Tibial nerve (tissue), 4 donors: ENCODE results near the gene HOXB13. TPM values are rescaled to one million over a fixed set of nuclear protein-coding genes. Genes with fewer than 3 reads are reported as not detected.

Experiments used
- DNase-seq, 2 donors: peaks; one replicate each; pipeline ENCODE4 v3.0.0-alpha.2; 2019; ENCODE audit warnings: low spot score in 2 of 2
- H3K27ac ChIP-seq, 4 donors: fragments of 200-600 bp; sonication (generic) in 3 of 4; one replicate each; pipeline ENCODE4 v1.5.1; 2017 to 2019; ENCODE audit warnings: mild to moderate bottlenecking in 1 of 4
- H3K27me3 ChIP-seq, 2 donors: fragments of 200-600 bp; sonication (generic) in 1 of 2; one replicate each; pipeline versions ENCODE4 v1.5.1 to v1.6.0; 2017 to 2019
- H3K36me3 ChIP-seq, 3 donors: fragments of 200-600 bp; sonication (generic); one replicate each; pipeline ENCODE4 v1.5.1; 2018 to 2019
- H3K4me1 ChIP-seq, 4 donors: fragments of 200-600 bp; sonication (generic) in 3 of 4; one replicate each; pipeline ENCODE4 v1.5.1; 2017 to 2019
- H3K4me3 ChIP-seq, 4 donors: fragments of 200-600 bp; sonication (generic) in 3 of 4; one replicate each; pipeline ENCODE4 v1.5.1; 2017 to 2019; ENCODE audit warnings: mild to moderate bottlenecking in 1 of 4, moderate library complexity in 1 of 4
- H3K9me3 ChIP-seq, 4 donors: fragments of 200-600 bp; sonication (generic) in 3 of 4; one replicate each; pipeline ENCODE4 v1.5.1; 2017 to 2019
- EP300 ChIP-seq, 2 donors: sonication (generic); formaldehyde crosslinking; IDR thresholded peaks; one replicate each; pipeline ENCODE4 v1.6.1; 2017; ENCODE audit warnings: antibody characterized with exemption in 2 of 2, mild to moderate bottlenecking in 1 of 2
- POLR2A ChIP-seq, 2 donors: fragments of 450-650 bp; IDR thresholded peaks; one replicate each; pipeline ENCODE4 v1.6.1; 2017; ENCODE audit warnings: antibody characterized with exemption in 2 of 2, mild to moderate bottlenecking in 2 of 2, moderate library complexity in 2 of 2
- WGBS, 2 donors: methylation state at CpG; one replicate each; pipeline ENCODE4 v1.1.5; 2018; 5-methylcytosine and 5-hydroxymethylcytosine counted together
- total RNA-seq, 4 donors: library from RNA; depleted of rRNA; stranded (reverse); fragments of >200 nt; gene quantifications; one replicate each; pipeline ENCODE4 v1.1.0, GENCODE V29; 2016
- TF ChIP-seq, protein P1 (sequence below), 5 experiments: fragments of 200-600 bp in 3 of 5; fragments of 450-650 bp in 2 of 5; sonication (generic) in 3 of 5; IDR thresholded peaks; one replicate each; pipeline ENCODE4 v1.5.1; 2016 to 2019; ENCODE audit warnings: antibody characterized with exemption in 5 of 5, mild to moderate bottlenecking in 3 of 5, moderate library complexity in 2 of 5

The HOXB13 gene
- total RNA-seq, 4 donors from 2014 or later: not detected

DNA sequence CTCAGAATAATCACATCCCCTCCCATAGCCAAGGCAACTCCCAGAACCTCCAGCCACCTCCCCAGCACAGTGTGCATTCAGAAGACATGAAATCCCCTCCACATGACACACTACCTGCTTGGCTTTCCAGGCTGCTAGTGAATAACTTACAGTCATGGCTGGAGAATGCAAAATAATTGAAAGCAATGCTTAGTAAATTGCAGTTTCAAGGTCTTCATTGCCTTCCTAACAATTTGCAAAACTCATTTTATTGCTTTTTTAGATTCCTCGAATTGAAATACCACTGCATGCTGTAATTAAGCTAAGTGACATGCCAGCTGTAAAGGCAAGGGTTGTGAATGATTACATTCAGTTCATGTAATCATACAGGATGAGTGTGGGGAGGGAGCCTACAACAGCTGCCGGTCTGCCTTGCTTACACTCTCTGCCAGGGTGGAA, 29.0 kb upstream of the HOXB13 start:
- Histone ChIP-seq H3K9me3 (no peaks in the 10 kb centered on the region), H3K36me3 (no peaks in the 10 kb centered on the region), H3K4me1 (peaks cover 0 to 28% (median 4%) of the 10 kb centered on the region in 4 donors), H3K27ac (no peak overlapping the region), H3K4me3 (no peak overlapping the region), H3K27me3 (peaks cover 0 to 97% of the 10 kb centered on the region in 2 donors)
- WGBS, 2 donors: 30 to 33% methylated on average over 2 of the region's 2 CpGs
- DNase-seq: no peak
- TF ChIP-seq, protein P1, sequence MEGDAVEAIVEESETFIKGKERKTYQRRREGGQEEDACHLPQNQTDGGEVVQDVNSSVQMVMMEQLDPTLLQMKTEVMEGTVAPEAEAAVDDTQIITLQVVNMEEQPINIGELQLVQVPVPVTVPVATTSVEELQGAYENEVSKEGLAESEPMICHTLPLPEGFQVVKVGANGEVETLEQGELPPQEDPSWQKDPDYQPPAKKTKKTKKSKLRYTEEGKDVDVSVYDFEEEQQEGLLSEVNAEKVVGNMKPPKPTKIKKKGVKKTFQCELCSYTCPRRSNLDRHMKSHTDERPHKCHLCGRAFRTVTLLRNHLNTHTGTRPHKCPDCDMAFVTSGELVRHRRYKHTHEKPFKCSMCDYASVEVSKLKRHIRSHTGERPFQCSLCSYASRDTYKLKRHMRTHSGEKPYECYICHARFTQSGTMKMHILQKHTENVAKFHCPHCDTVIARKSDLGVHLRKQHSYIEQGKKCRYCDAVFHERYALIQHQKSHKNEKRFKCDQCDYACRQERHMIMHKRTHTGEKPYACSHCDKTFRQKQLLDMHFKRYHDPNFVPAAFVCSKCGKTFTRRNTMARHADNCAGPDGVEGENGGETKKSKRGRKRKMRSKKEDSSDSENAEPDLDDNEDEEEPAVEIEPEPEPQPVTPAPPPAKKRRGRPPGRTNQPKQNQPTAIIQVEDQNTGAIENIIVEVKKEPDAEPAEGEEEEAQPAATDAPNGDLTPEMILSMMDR (IDR thresholded peaks at IDR 0.05): no peak
- TF ChIP-seq POLR2A (IDR thresholded peaks at IDR 0.05): no peak
- no peak for TF ChIP-seq EP300 (IDR thresholded peaks at IDR 0.05)

DNA sequence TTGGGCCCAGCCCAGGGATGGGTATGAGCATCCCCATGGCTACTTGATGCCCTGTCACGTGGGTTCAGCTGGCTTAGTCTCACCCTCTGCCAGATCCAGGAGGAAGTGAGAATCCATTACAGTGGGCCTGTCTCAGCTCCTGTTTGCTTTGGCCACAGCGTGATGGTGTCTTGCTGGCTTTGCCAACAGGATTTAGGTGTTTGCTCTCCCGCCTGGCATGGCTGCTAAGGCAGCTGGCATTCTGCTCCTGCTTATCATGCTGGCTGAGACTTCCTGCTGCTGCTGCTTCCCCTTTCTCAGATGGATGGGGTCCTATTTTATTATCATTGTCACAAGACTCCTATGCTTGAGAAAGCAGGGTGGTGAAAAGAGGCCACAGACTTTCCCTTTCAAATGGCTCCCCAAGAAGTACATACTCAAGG, 28.3 kb upstream of the HOXB13 start:
- peaks cover 0 to 29% (median 4%) of the 10 kb centered on the region in 4 donors for H3K4me1 ChIP-seq
- H3K4me3 ChIP-seq: no peak overlapping the region
- TF ChIP-seq, protein P1 (IDR thresholded peaks at IDR 0.05): no peak
- TF ChIP-seq POLR2A (IDR thresholded peaks at IDR 0.05): no peak
- no peak for DNase-seq
- WGBS, 2 donors: 40 to 74% methylated on average over 3 of the region's 3 CpGs
- no peak overlapping the region for H3K27ac ChIP-seq
- peaks cover 2 to 98% of the 10 kb centered on the region in 2 donors for H3K27me3 ChIP-seq
- no peaks in the 10 kb centered on the region for H3K36me3 ChIP-seq
- no peaks in the 10 kb centered on the region for H3K9me3 ChIP-seq

- Histone ChIP-seq H3K9me3 (no peaks in the 10 kb centered on the region), H3K27ac (no peak overlapping the region), H3K36me3 (no peaks in the 10 kb centered on the region), H3K4me3 (no peak overlapping the region), H3K27me3 (peaks cover 2 to 100% of the 10 kb centered on the region in 2 donors), H3K4me1 (peaks cover 0 to 29% (median 4%) of the 10 kb centered on the region in 4 donors)
- DNase-seq: no peak
- 17 to 18% methylated on average over 8 of the region's 8 CpGs for WGBS, 2 donors
- TF ChIP-seq EP300 (IDR thresholded peaks at IDR 0.05) (no peak), POLR2A (IDR thresholded peaks at IDR 0.05) (no peak)
- TF ChIP-seq, protein P1 (IDR thresholded peaks at IDR 0.05): no peak
These were observed 26.8 kb upstream of the HOXB13 start for GRCh38 chr17:48755356-48755755.

GRCh38 chr17:48754500-48755261, 26.1 kb upstream of the HOXB13 start:
- no peak for DNase-seq
- no peak overlapping the region for H3K27ac ChIP-seq
- TF ChIP-seq, protein P1 (IDR thresholded peaks at IDR 0.05): no peak
- no peak for TF ChIP-seq EP300 (IDR thresholded peaks at IDR 0.05)
- TF ChIP-seq POLR2A (IDR thresholded peaks at IDR 0.05): no peak
- H3K4me3 ChIP-seq: no peak overlapping the region
- peaks cover 2 to 100% of the 10 kb centered on the region in 2 donors for H3K27me3 ChIP-seq
- no peaks in the 10 kb centered on the region for H3K9me3 ChIP-seq
- peaks cover 0 to 29% (median 4%) of the 10 kb centered on the region in 4 donors for H3K4me1 ChIP-seq
- H3K36me3 ChIP-seq: no peaks in the 10 kb centered on the region
- 4 to 6% methylated on average over 41 to 52 of the region's 52 CpGs for WGBS, 2 donors

GRCh38 chr17:48753794-48754499, 25.4 kb upstream of the HOXB13 start:
- H3K27ac ChIP-seq: no peak overlapping the region
- 8 to 10% methylated on average over 20 to 22 of the region's 22 CpGs for WGBS, 2 donors
- H3K9me3 ChIP-seq: no peaks in the 10 kb centered on the region
- TF ChIP-seq EP300 (IDR thresholded peaks at IDR 0.05): no peak
- no peak for TF ChIP-seq POLR2A (IDR thresholded peaks at IDR 0.05)
- TF ChIP-seq, protein P1 (IDR thresholded peaks at IDR 0.05): no peak
- no peak overlapping the region for H3K4me3 ChIP-seq
- peaks cover 0 to 29% (median 4%) of the 10 kb centered on the region in 4 donors for H3K4me1 ChIP-seq
- DNase-seq: no peak
- H3K27me3 ChIP-seq: peaks cover 2 to 100% of the 10 kb centered on the region in 2 donors
- no peaks in the 10 kb centered on the region for H3K36me3 ChIP-seq
